Esophagus muscularis mucosa (tissue), 4 donors: ENCODE results near the gene SLBP. TPM values are rescaled to one million over a fixed set of nuclear protein-coding genes. Genes with fewer than 3 reads are reported as not detected.

Experiments used
- DNase-seq: peaks from one replicate; pipeline ENCODE4 v3.0.0-alpha.2; 2017; ENCODE audit errors: extremely low spot score
- H3K27ac ChIP-seq, 4 donors: fragments of 200-600 bp; sonication (generic); replicated peaks in 1 of 4; 1 replicate in 3 of 4; 2 replicates in 1 of 4; pipeline ENCODE4 v1.5.1; 2016 to 2019; ENCODE audit warnings: mild to moderate bottlenecking in 1 of 4
- H3K27me3 ChIP-seq, 4 donors: fragments of 200-600 bp; sonication (generic); one replicate each; pipeline versions ENCODE4 v1.5.1 to v1.6.0; 2016 to 2019
- H3K36me3 ChIP-seq, 4 donors: fragments of 200-600 bp; sonication (generic); one replicate each; pipeline ENCODE4 v1.5.1; 2016 to 2019
- H3K4me1 ChIP-seq, 4 donors: fragments of 200-600 bp; sonication (generic); one replicate each; pipeline ENCODE4 v1.5.1; 2016 to 2019
- H3K4me3 ChIP-seq, 4 donors: fragments of 200-600 bp; sonication (generic); 1 replicate in 2 of 4; 2 replicates in 2 of 4; pipeline ENCODE4 v1.5.1; 2016 to 2019; ENCODE audit warnings: mild to moderate bottlenecking in 4 of 4, moderate library complexity in 1 of 4
- H3K9me3 ChIP-seq, 4 donors: fragments of 200-600 bp; sonication (generic); 1 replicate in 3 of 4; 2 replicates in 1 of 4; pipeline ENCODE4 v1.5.1; 2016 to 2019
- CTCF ChIP-seq, 3 experiments: fragments of 200-600 bp in 2 of 3; fragments of 450-650 bp in 1 of 3; sonication (generic) in 2 of 3; IDR thresholded peaks; one replicate each; pipeline ENCODE4 v1.5.1; 2017 to 2019; ENCODE audit warnings: antibody characterized with exemption in 3 of 3, mild to moderate bottlenecking in 2 of 3, moderate library complexity in 1 of 3
- EP300 ChIP-seq: sonication (generic); formaldehyde crosslinking; IDR thresholded peaks from one replicate; pipeline ENCODE4 v1.6.1; 2017; ENCODE audit warnings: antibody characterized with exemption
- POLR2A ChIP-seq: fragments of 450-650 bp; IDR thresholded peaks from one replicate; pipeline ENCODE4 v1.6.1; 2017; ENCODE audit warnings: antibody characterized with exemption, moderate library complexity, mild to moderate bottlenecking, low read depth
- POLR2AphosphoS5 ChIP-seq, 2 donors: sonication (generic); formaldehyde crosslinking; IDR thresholded peaks; one replicate each; pipeline ENCODE4 v1.6.1; 2017; ENCODE audit warnings: antibody characterized with exemption in 2 of 2
- WGBS: methylation state at CpG from one replicate; pipeline ENCODE4 v1.1.5; 2018; 5-methylcytosine and 5-hydroxymethylcytosine counted together
- intact Hi-C: fragments of 100-400 bp; cut with DNase I; formaldehyde crosslinking; loops from one replicate; pipeline ENCODE4 v1.15.1; 2023
- total RNA-seq, 4 donors: library from RNA; depleted of rRNA; stranded (reverse); fragments of >200 nt; gene quantifications; one replicate each; pipeline versions ENCODE4 v1.1.0 to v1.2.1, GENCODE V29; 2016

SLBP gene
- total RNA-seq, 4 donors from 2014 or later = 41.5 to 56.1 (median 45.5) TPM

GRCh38 chr4:1648962-1649361, 63.2 kb downstream of the SLBP start:
- no peak overlapping the region for H3K27ac ChIP-seq
- WGBS = 76% methylated on average over 3 of the region's 3 CpGs
- H3K4me3 ChIP-seq = no peak overlapping the region
- H3K36me3 ChIP-seq = no peaks in the 10 kb centered on the region
- TF ChIP-seq EP300 = no peak
- no peak for TF ChIP-seq POLR2A
- TF ChIP-seq POLR2AphosphoS5 (IDR thresholded peaks at IDR 0.05) = no peak
- TF ChIP-seq CTCF (IDR thresholded peaks at IDR 0.05) = no peak
- no peaks in the 10 kb centered on the region for H3K9me3 ChIP-seq
- intact Hi-C loops = no loop called here
- peaks cover 3 to 16% (median 13%) of the 10 kb centered on the region in 4 donors for H3K4me1 ChIP-seq
- H3K27me3 ChIP-seq = no peaks in the 10 kb centered on the region
- no peak for DNase-seq

GRCh38 chr4:1647432-1647831, 64.7 kb downstream of the SLBP start:
- intact Hi-C loops = no loop called here
- H3K4me1 ChIP-seq = peaks cover 3 to 16% (median 13%) of the 10 kb centered on the region in 4 donors
- no peaks in the 10 kb centered on the region for H3K9me3 ChIP-seq
- no peaks in the 10 kb centered on the region for H3K27me3 ChIP-seq
- WGBS = 88% methylated on average over 19 of the region's 19 CpGs
- H3K4me3 ChIP-seq = no peak overlapping the region
- TF ChIP-seq POLR2A = no peak
- DNase-seq = no peak
- H3K36me3 ChIP-seq = no peaks in the 10 kb centered on the region
- H3K27ac ChIP-seq = no peak overlapping the region

GRCh38 chr4:1646690-1647089, 65.4 kb downstream of the SLBP start:
- TF ChIP-seq EP300 = no peak
- TF ChIP-seq POLR2AphosphoS5 (IDR thresholded peaks at IDR 0.05) = no peak
- TF ChIP-seq CTCF (IDR thresholded peaks at IDR 0.05) = no peak
- TF ChIP-seq POLR2A = no peak
- Histone ChIP-seq H3K4me3 (no peak overlapping the region), H3K27me3 (no peaks in the 10 kb centered on the region), H3K27ac (no peak overlapping the region), H3K4me1 (peaks cover 3 to 16% (median 13%) of the 10 kb centered on the region in 4 donors), H3K36me3 (no peaks in the 10 kb centered on the region), H3K9me3 (no peaks in the 10 kb centered on the region)
- intact Hi-C loops = no loop called here
- no peak for DNase-seq
- WGBS = 87% methylated on average over 6 of the region's 7 CpGs

- peak overlapping the region in 2 of 4 donors; percentile 9 to 12 for H3K4me3 ChIP-seq
These were observed 67.0 kb downstream of the SLBP start for GRCh38 chr4:1644891-1645657.

More at GRCh38 chr4:1644891-1645657, 67.0 kb downstream of the SLBP start:
- Histone ChIP-seq H3K9me3 (no peaks in the 10 kb centered on the region), H3K4me1 (peaks cover 3 to 16% (median 13%) of the 10 kb centered on the region in 4 donors), H3K36me3 (no peaks in the 10 kb centered on the region), H3K27ac (peak overlapping the region in 1 of 4 donors; percentile 33), H3K27me3 (no peaks in the 10 kb centered on the region)
- no peak for TF ChIP-seq EP300
- TF ChIP-seq POLR2A = no peak
- TF ChIP-seq CTCF (IDR thresholded peaks at IDR 0.05) = no peak
- peak in 1 of 2 donors; percentile 19 for TF ChIP-seq POLR2AphosphoS5 (IDR thresholded peaks at IDR 0.05)
- intact Hi-C loops = no loop called here
- 29% methylated on average over 13 of the region's 21 CpGs for WGBS
- DNase-seq = no peak
